ENCODE data around the gene ATP8A1. TPM values are rescaled to one million over a fixed set of nuclear protein-coding genes. Genes with fewer than 3 reads are reported as not detected.

ATP8A1 gene
- total RNA-seq, 4 donors from 2014 or later = 10.5 to 37.0 (median 16.4) TPM

GRCh38 chr4:42600578-42600977, 56.3 kb downstream of the ATP8A1 start:
- no peak for TF ChIP-seq CTCF (IDR thresholded peaks at IDR 0.05)
- ATAC-seq (ENCODE audit: low FRiP score) = no peak
- DNase-seq (ENCODE audit: low spot score) = no peak

DNA sequence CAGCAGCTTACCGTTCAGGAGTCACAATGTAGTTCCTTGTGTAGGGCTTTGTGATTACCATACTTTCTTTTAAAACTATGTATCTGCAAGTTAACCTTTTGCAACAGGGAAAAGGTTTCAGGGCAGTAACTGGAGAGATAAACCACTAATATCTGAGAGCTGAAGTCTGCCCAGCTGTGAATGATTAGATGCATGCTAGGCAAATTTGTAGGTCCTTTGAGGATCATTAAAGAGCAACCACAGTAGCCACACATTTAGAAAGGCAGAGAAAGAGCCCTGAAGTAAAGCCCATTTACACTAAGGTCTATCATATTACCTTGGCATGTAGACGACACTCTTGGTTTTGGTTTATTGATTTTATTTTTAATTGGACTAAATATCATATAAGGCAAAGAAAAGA, 60.0 kb downstream of the ATP8A1 start:
- no peak for TF ChIP-seq CTCF (IDR thresholded peaks at IDR 0.05)
- DNase-seq (ENCODE audit: low spot score) = no peak
- ATAC-seq (ENCODE audit: low FRiP score) = no peak

- TF ChIP-seq CTCF (IDR thresholded peaks at IDR 0.05) = no peak
- ATAC-seq (ENCODE audit: low FRiP score) (no peak), DNase-seq (ENCODE audit: low spot score) (no peak)
Observed at GRCh38 chr4:42594888-42595287, 62.0 kb downstream of the ATP8A1 start.

GRCh38 chr4:42588909-42589308, 68.0 kb downstream of the ATP8A1 start:
- ATAC-seq (ENCODE audit: low FRiP score) (no peak), DNase-seq (ENCODE audit: low spot score) (no peak)
- TF ChIP-seq CTCF (IDR thresholded peaks at IDR 0.05) = no peak

DNA sequence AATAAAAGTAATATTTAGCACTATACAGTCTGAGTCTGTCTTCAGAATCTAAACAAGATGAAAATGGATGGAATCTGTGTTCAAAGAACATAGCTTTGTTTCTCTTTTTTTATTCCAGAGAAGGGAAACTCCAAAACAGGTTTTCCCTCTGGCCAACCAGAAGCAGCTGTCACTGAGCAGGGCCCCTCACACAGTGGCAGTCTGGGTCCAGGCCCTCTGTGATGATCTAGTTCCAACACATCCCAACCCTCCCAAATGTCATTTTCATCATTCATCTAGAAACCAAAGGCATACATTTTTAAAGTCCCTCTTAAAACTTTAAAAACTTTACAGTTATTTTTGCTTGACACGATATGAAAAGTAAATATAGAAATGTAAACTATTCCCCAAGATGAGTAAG, 70.1 kb downstream of the ATP8A1 start:
- TF ChIP-seq CTCF (IDR thresholded peaks at IDR 0.05) = no peak
- no peak for ATAC-seq (ENCODE audit: low FRiP score)

DNA sequence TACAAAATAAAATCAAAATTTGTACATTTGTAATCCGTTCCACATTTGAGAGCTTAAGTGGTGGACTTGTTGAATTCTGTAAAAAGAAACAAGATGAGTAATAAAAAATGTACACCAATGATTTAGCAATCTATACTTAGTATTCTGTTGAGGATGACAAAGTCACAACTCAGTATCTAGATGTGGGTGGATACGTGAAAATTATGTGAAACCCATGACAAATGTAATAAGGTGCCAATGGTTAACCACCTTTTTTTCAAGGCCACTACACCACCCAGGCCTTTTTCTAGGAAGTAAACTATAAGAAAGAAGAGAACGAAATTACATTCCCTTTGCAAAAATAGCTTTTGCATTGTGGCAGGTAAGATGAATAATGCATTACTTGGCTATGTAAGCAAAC, 77.0 kb downstream of the ATP8A1 start:
- ATAC-seq (ENCODE audit: low FRiP score) (no peak), DNase-seq (ENCODE audit: low spot score) (no peak)
- TF ChIP-seq CTCF (IDR thresholded peaks at IDR 0.05) = no peak

More for the DNA sequence above, 70.1 kb downstream of the ATP8A1 start:
- DNase-seq (ENCODE audit: low spot score) = no peak

- no peak for TF ChIP-seq CTCF (IDR thresholded peaks at IDR 0.05)
- ATAC-seq (ENCODE audit: low FRiP score) (no peak), DNase-seq (ENCODE audit: low spot score) (no peak)
Observed at GRCh38 chr4:42578187-42578586, 78.7 kb downstream of the ATP8A1 start.
